NCI-H1436 (cell line): Measurements from ENCODE around the gene SUGCT.

ENCODE experiments used
- DNase-seq: peaks from one replicate; lab custom pipeline; 2025; lab: John Stamatoyannopoulos, UW

The SUGCT gene

DNA sequence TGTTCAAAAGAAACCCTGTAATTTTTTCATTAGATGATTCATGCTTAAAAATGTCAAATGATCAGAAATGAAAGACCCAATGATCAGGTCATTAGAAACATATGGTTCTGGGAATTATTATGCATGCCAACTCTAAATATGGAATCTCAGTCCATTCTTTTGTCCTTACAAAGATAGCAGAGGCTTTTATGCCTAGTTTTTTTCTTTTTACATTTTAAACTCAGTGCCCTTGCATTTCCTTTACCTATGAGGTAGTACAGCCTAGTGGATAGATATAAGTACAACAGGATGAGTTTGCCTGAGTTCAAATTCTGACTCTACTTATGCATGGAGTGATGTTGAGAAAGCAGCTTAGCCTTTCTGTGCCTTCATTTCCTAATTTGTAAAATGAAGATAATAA lies 392.9 kb downstream of the SUGCT start:
- no peak for DNase-seq

DNA sequence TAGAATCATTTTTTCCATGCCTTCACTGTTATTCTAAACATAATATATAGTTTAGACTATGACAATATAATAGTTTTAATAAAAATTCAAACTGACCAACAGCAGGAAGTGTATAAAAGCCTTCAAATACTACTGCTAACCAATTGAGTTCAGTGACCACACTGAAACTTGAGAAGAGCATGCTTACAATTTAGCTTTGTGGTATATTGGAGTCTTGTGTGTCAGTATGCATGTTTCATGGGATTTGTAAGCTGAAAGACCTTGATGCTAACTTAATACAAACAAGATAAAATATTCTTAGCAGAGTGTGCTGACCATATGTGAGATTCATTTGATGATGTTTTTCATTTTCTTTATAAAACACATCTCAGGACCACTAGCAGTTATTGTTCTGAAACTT lies 395.5 kb downstream of the SUGCT start:
- no peak for DNase-seq

DNA sequence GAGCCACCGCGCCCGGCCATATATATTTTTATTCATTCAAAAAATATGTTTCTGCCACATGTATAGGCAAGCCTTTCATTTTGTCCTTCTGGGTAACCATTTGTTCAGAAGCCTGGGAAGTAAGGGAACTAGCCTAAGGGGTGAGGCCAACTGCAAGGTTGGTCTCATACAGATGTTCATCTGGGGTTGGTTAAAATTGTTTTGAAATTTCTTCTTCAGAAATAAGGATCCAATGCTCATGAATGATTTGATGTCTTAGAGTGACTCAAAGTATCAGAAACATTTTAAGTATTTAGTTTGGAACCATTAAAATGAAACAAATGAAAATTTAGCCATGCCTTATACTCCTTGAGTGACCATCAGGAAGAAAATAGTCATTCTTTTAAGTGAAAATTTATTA lies 397.2 kb downstream of the SUGCT start:
- no peak for DNase-seq

- no peak for DNase-seq
Observed at GRCh38 chr7:40535678-40536077, 400.9 kb downstream of the SUGCT start.

- no peak for DNase-seq
Observed at GRCh38 chr7:40536421-40536820, 401.6 kb downstream of the SUGCT start.

DNA sequence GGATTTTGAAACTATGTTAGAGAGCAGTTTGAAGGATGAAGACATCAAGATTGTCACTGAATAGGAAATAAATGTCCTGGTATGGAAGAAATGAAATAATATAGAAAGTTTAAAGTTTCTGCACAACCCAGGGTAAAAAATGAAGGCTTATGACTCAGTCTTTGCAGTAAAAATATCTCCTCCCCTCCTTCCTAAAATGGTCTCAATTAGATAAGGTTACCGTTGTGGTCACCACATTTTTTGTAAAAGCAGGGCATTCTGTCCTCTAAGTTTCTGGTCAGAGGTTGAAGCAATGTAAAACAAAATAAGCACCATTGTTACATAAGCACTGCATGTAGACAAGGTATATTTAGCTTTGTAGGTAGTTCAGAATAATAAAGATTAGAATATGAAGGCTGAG lies 403.5 kb downstream of the SUGCT start:
- DNase-seq, result no peak

DNA sequence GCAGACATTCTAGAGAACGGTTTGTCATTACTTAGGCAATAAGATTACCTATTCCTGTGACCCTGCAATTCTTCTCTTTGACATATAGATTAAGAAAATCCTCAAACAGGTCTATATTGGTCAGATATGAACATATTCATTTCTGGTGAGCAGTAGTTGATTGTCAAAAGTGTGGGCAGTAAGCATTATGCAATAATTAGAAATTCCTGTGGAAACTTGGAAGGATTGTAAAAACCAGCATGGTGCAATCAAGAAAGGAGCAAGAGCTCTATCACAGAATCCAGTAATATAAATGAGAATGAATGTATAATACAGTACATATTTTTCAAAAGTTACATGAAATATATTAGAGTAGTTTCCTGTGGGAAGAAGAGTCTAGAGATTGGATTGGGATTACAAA lies 406.5 kb downstream of the SUGCT start:
- no peak for DNase-seq

- no peak for DNase-seq
Observed at GRCh38 chr7:40542982-40543741, 408.4 kb downstream of the SUGCT start.

- DNase-seq, result no peak
Observed at GRCh38 chr7:40544221-40544723, 409.5 kb downstream of the SUGCT start.

- DNase-seq, result no peak
Observed at GRCh38 chr7:40544871-40545303, 410.1 kb downstream of the SUGCT start.

GRCh38 chr7:40545739-40546138 lies 410.9 kb downstream of the SUGCT start:
- DNase-seq, result no peak

GRCh38 chr7:40546616-40547501 lies 412.1 kb downstream of the SUGCT start:
- DNase-seq, result no peak

- DNase-seq, result no peak
Observed at GRCh38 chr7:40549372-40550039, 414.7 kb downstream of the SUGCT start.

DNA sequence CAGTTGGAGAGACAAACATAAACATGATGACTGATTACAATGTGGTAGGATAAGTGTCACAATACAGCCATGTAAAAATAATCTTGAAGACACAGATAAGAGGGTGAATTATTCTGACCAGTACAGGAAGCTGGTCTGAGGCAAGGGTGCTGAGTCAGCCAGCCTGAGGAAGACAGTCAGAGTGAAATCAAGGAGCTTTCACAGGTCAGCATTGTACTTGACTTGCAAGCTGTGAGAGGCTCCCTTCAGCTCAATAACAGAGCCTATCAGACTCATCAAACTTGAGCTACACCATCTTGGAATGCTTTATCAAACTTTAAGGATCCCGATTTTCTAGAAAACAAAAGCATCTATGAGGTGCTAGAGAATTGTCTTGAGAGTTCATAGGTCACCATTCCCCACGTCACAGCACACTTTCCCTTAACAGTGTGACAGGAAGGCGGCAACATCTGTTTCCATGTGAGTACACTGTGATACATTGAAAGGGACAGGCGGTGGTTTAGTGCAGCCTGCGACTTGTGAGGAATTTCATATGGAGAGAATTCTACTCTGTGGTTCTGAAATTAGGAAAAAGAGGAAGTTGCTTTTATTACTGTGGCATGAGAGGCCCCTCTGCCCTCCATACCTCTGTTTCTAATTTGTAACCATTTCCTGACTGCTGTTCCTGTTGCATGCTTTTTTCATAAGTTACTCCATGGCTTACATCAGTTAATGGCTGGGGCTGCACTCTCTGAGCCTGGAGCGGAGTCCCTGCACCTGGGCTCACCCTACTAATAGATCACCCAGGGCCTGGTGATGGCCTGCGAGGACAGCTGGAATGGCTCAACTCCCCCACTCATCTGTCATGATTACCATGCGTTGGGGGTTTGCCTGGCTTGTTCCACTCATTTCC lies 417.1 kb downstream of the SUGCT start:
- DNase-seq, result no peak

- no peak for DNase-seq
Observed at GRCh38 chr7:40560672-40561071, 425.9 kb downstream of the SUGCT start.

GRCh38 chr7:40566879-40567278 lies 432.1 kb downstream of the SUGCT start:
- DNase-seq, result no peak

DNA sequence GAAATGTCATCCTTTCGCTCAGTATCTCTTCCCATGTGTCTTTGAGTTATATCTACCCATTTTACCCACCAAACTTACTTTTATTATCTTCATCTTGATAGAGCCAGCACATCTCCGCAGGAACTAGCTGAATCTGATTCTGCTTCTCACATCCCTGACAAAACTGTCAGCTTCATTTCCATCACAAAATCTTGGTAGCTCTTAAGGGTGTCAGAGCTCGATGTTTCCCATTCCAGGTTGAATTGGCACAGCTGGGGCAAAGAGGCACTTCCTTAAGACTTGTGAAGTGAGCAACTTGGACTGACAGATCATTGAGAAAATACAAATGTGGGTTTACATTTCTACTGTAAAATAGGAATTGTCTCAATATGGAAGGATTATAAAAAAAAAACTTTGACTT lies 434.5 kb downstream of the SUGCT start:
- no peak for DNase-seq

GRCh38 chr7:40570223-40570622 lies 435.4 kb downstream of the SUGCT start:
- no peak for DNase-seq

GRCh38 chr7:40571796-40572195 lies 437.0 kb downstream of the SUGCT start:
- DNase-seq, result no peak

GRCh38 chr7:40572810-40573465 lies 438.1 kb downstream of the SUGCT start:
- DNase-seq, result no peak

DNA sequence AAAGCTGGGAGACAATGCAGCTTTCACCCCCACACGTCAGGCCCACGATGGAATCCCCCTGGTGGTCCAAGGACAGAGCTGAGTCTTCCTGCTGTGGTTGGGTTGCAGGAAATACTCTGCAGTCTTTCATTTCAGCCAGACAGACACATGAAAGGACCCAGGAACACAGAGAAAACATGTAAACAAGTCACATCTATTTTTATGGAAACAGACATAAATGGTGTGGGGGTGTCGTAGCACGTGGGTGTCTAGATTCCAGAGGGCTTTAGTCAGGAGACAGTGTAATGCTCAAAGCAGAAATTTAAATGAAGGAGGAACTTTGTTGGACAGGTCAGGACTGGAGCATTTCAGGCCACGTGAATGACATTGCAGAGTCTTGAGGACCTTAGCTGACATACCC lies 444.6 kb downstream of the SUGCT start:
- DNase-seq, result no peak
